Colonic mucosa (tissue), 4 donors: ENCODE results near the gene AKAP12. TPM values are rescaled to one million over a fixed set of nuclear protein-coding genes. Genes with fewer than 3 reads are reported as not detected.

Experiments used
- DNase-seq: peaks from one replicate; pipeline ENCODE4 v3.0.0-alpha.2; 2020
- H3K27ac ChIP-seq: fragments of 200-600 bp; one replicate; pipeline ENCODE4 v1.8.0; 2021
- H3K27me3 ChIP-seq: fragments of 200-600 bp; one replicate; pipeline ENCODE4 v1.8.0; 2021
- H3K36me3 ChIP-seq: fragments of 200-600 bp; one replicate; pipeline ENCODE4 v1.8.0; 2021
- H3K4me1 ChIP-seq: fragments of 200-600 bp; one replicate; pipeline ENCODE4 v1.8.0; 2021; ENCODE audit warnings: mild to moderate bottlenecking
- H3K4me3 ChIP-seq: fragments of 200-600 bp; one replicate; pipeline ENCODE4 v1.8.0; 2021
- H3K9ac ChIP-seq, 2 donors: one replicate each; pipeline ENCODE4 v1.7.0; 2013; ENCODE audit warnings: control low read depth in 2 of 2, low read depth in 2 of 2, low read length in 2 of 2
- H3K9me3 ChIP-seq: fragments of 200-600 bp; one replicate; pipeline ENCODE4 v1.8.0; 2021
- CTCF ChIP-seq: fragments of 200-600 bp; IDR thresholded peaks from one replicate; pipeline ENCODE4 v1.8.0; 2022; ENCODE audit warnings: antibody characterized with exemption, mild to moderate bottlenecking
- intact Hi-C: fragments of 100-400 bp; cut with DNase I; formaldehyde crosslinking; loops from one replicate; pipeline ENCODE4 v1.14.1; 2022
- total RNA-seq, 2 donors: library from RNA; stranded (reverse); fragmentation: NEBNext Ultra II Directional in 1 of 2; extraction: Animal tissue kit (Norgen Biotek cat#: 25700) in 1 of 2; gene quantifications; one replicate each; pipeline ENCODE4 v1.2.1, GENCODE V29; 2021
- donor health status: healthy.
- donor health status: DM: no; HTN: no; CAD: no.
- donor health status: DM: no; HTN: no; CAD: no.

Gene AKAP12
- total RNA-seq, 2 donors from 2014 or later: 3.9 to 38.8 TPM

- H3K4me3 ChIP-seq: peak overlapping the region; percentile 74
- intact Hi-C loops: loop anchor here (5.0 kb wide), 1 partner anchor 62 kb away; the partner anchor contains the start of gene RMND1
- DNase-seq: peak; percentile 96
- no peak for TF ChIP-seq CTCF
- H3K27me3 ChIP-seq: no peaks in the 10 kb centered on the region
- H3K27ac ChIP-seq: peak overlapping the region; percentile 98
- peaks cover 6% of the 10 kb centered on the region for H3K4me1 ChIP-seq
- H3K36me3 ChIP-seq: no peaks in the 10 kb centered on the region
- H3K9ac ChIP-seq: peak overlapping the region in 1 of 2 donors; percentile 92
- no peaks in the 10 kb centered on the region for H3K9me3 ChIP-seq
Measured at GRCh38 chr6:151390276-151390850, 150.6 kb downstream of the AKAP12 start.

GRCh38 chr6:151390851-151391470, 151.2 kb downstream of the AKAP12 start:
- Histone ChIP-seq H3K27ac (peak overlapping the region; percentile 98), H3K4me3 (peak overlapping the region; percentile 74), H3K27me3 (no peaks in the 10 kb centered on the region), H3K36me3 (no peaks in the 10 kb centered on the region), H3K9ac (peak overlapping the region; percentile 74 to 92), H3K9me3 (no peaks in the 10 kb centered on the region), H3K4me1 (peaks cover 6% of the 10 kb centered on the region)
- peak; percentile 84 for DNase-seq
- intact Hi-C loops: loop anchor here (5.0 kb wide), 1 partner anchor 61 kb away; the partner anchor contains the start of gene RMND1
- no peak for TF ChIP-seq CTCF

GRCh38 chr6:151391471-151392413, 152.0 kb downstream of the AKAP12 start, which contains the start of gene ZBTB2:
TSS of gene ZBTB2 (minus strand) at chr6:151391559. CDS start at chr6:151373637, 17,922 bp downstream.
- H3K4me1 ChIP-seq: peaks cover 6% of the 10 kb centered on the region
- intact Hi-C loops: loop anchor here (5.0 kb wide), 1 partner anchor 61 kb away; the partner anchor contains the start of gene RMND1
- DNase-seq: peak; percentile 72

GRCh38 chr6:151392427-151392826, 152.7 kb downstream of the AKAP12 start:
- no peak for TF ChIP-seq CTCF
- intact Hi-C loops: loop anchor here (5.0 kb wide), 1 partner anchor 60 kb away; the partner anchor contains the start of gene RMND1
- Histone ChIP-seq H3K9me3 (no peaks in the 10 kb centered on the region), H3K27ac (peak overlapping the region; percentile 98), H3K4me3 (peak overlapping the region; percentile 74), H3K4me1 (peaks cover 6% of the 10 kb centered on the region), H3K36me3 (no peaks in the 10 kb centered on the region), H3K27me3 (no peaks in the 10 kb centered on the region), H3K9ac (peak overlapping the region in 1 of 2 donors; percentile 38)
- no peak for DNase-seq

More at GRCh38 chr6:151391471-151392413, 152.0 kb downstream of the AKAP12 start, which contains the start of gene ZBTB2:
- peak within 1 kb of the TSS; percentile 98 for H3K27ac ChIP-seq
- no peak for TF ChIP-seq CTCF
- H3K9ac ChIP-seq: peak within 1 kb of the TSS; percentile 74 to 92
- H3K4me3 ChIP-seq: peak within 1 kb of the TSS; percentile 74
- no peaks in the 10 kb centered on the region for H3K27me3 ChIP-seq
- H3K36me3 ChIP-seq: no peaks in the 10 kb centered on the region
- no peaks in the 10 kb centered on the region for H3K9me3 ChIP-seq

GRCh38 chr6:151393410-151393809, 153.6 kb downstream of the AKAP12 start:
- Histone ChIP-seq H3K4me1 (peaks cover 6% of the 10 kb centered on the region), H3K9me3 (no peaks in the 10 kb centered on the region), H3K27ac (no peak overlapping the region), H3K36me3 (no peaks in the 10 kb centered on the region), H3K27me3 (no peaks in the 10 kb centered on the region), H3K9ac (no peak overlapping the region), H3K4me3 (no peak overlapping the region)
- no peak for DNase-seq
- intact Hi-C loops: loop anchor here (5.0 kb wide), 1 partner anchor 59 kb away; the partner anchor contains the start of gene RMND1
- TF ChIP-seq CTCF: no peak
